ENCODE data around the gene TMEM221. TPM values are rescaled to one million over a fixed set of nuclear protein-coding genes. Genes with fewer than 3 reads are reported as not detected.

The TMEM221 gene
- total and polyA plus RNA-seq, 10 donors, result 0.03 to 0.20 TPM; not detected in 8

- Histone ChIP-seq H3K4me1 (no peaks in the 10 kb centered on the region), H3K27me3 (replicated peaks in 1 of 7) (peaks cover 0 to 4% (median 0%) of the 10 kb centered on the region in 7 donors), H3K4me3 (no peak overlapping the region), H3K36me3 (peaks cover 0 to 8% (median 0%) of the 10 kb centered on the region in 6 donors), H3K27ac (no peak overlapping the region), H3K9me3 (peaks cover 0 to 5% (median 0%) of the 10 kb centered on the region in 8 donors)
- no peak for TF ChIP-seq POLR2A (IDR thresholded peaks at IDR 0.05)
- no peak for TF ChIP-seq CTCF (IDR thresholded peaks at IDR 0.05 in 8 of 11, conservative IDR thresholded peaks at IDR 0.05 in 3 of 11)
- no peak for TF ChIP-seq POLR2AphosphoS5 (IDR thresholded peaks at IDR 0.05)
- DNase-seq, result no peak
- intact Hi-C loops (cut with DNase I; ENCODE audit: low total_unique reads), result no loop called here
- 69 to 89% (median 81%) methylated on average over 7 of the region's 7 CpGs for WGBS, 5 donors
Measured at GRCh38 chr19:17435218-17435617, 13.2 kb downstream of the TMEM221 start.

- intact Hi-C loops (cut with DNase I; ENCODE audit: low total_unique reads), result no loop called here
- TF ChIP-seq CTCF (IDR thresholded peaks at IDR 0.05 in 8 of 11, conservative IDR thresholded peaks at IDR 0.05 in 3 of 11) (no peak), POLR2AphosphoS5 (IDR thresholded peaks at IDR 0.05) (no peak), POLR2A (IDR thresholded peaks at IDR 0.05) (no peak)
- no peak for DNase-seq
- Histone ChIP-seq H3K27ac (no peak overlapping the region), H3K9me3 (peaks cover 0 to 5% (median 0%) of the 10 kb centered on the region in 8 donors), H3K4me1 (no peaks in the 10 kb centered on the region), H3K36me3 (peaks cover 0 to 7% (median 0%) of the 10 kb centered on the region in 6 donors), H3K4me3 (no peak overlapping the region), H3K27me3 (replicated peaks in 1 of 7) (no peaks in the 10 kb centered on the region)
- WGBS, 5 donors, result 86 to 91% (median 89%) methylated on average over 7 of the region's 7 CpGs
Measured at GRCh38 chr19:17431417-17431816, 17.1 kb downstream of the TMEM221 start.

- no peaks in the 10 kb centered on the region for H3K27me3 ChIP-seq (replicated peaks in 1 of 7)
- no peak overlapping the region for H3K27ac ChIP-seq
- 68 to 87% (median 79%) methylated on average over 17 of the region's 17 CpGs for WGBS, 5 donors
- TF ChIP-seq POLR2A (IDR thresholded peaks at IDR 0.05), result no peak
- TF ChIP-seq POLR2AphosphoS5 (IDR thresholded peaks at IDR 0.05), result peak in 2 of 3 donors; percentile 17
- TF ChIP-seq CTCF (IDR thresholded peaks at IDR 0.05 in 8 of 11, conservative IDR thresholded peaks at IDR 0.05 in 3 of 11), result no peak
- no peaks in the 10 kb centered on the region for H3K36me3 ChIP-seq
- intact Hi-C loops (cut with DNase I; ENCODE audit: low total_unique reads), result no loop called here
- no peak overlapping the region for H3K4me3 ChIP-seq
- peaks cover 0 to 5% (median 2%) of the 10 kb centered on the region in 6 donors for H3K4me1 ChIP-seq
- DNase-seq, result no peak
- H3K9me3 ChIP-seq, result no peaks in the 10 kb centered on the region
Measured at GRCh38 chr19:17429641-17430113, 18.8 kb downstream of the TMEM221 start.

GRCh38 chr19:17424743-17425365 lies 23.6 kb downstream of the TMEM221 start:
- DNase-seq, result peak; percentile 76
- 24 to 36% (median 29%) methylated on average over 20 to 27 of the region's 27 CpGs for WGBS, 5 donors
- peak in 6 of 11 experiments; percentile 8 to 50 (median 26) for TF ChIP-seq CTCF (IDR thresholded peaks at IDR 0.05 in 8 of 11, conservative IDR thresholded peaks at IDR 0.05 in 3 of 11)
- no peak for TF ChIP-seq POLR2A (IDR thresholded peaks at IDR 0.05)
- TF ChIP-seq POLR2AphosphoS5 (IDR thresholded peaks at IDR 0.05), result peak in 2 of 3 donors; percentile 26 to 69
- Histone ChIP-seq H3K27ac (no peak overlapping the region), H3K36me3 (peaks cover 0 to 25% (median 4%) of the 10 kb centered on the region in 6 donors), H3K4me1 (peaks cover 0 to 23% (median 9%) of the 10 kb centered on the region in 6 donors), H3K4me3 (no peak overlapping the region), H3K27me3 (replicated peaks in 1 of 7) (no peaks in the 10 kb centered on the region), H3K9me3 (no peaks in the 10 kb centered on the region)
- intact Hi-C loops (cut with DNase I; ENCODE audit: low total_unique reads), result no loop called here

All from spleen (tissue), 11 donors.